ENCODE measurements around the gene C1orf216. TPM values are rescaled to one million over a fixed set of nuclear protein-coding genes. Genes with fewer than 3 reads are reported as not detected.

Gene C1orf216
- total RNA-seq, 1 experiment from 2014 or later = 6.6 TPM

GRCh38 chr1:35748326-35748725 is 29.6 kb upstream of the C1orf216 start:
- Mint-ChIP-seq H3K27ac (ENCODE audit: unreplicated experiment) (no peak overlapping the region), H3K4me3 (ENCODE audit: unreplicated experiment) (no peak overlapping the region), H3K4me1 (ENCODE audit: low read depth, unreplicated experiment) (no peaks in the 10 kb centered on the region), H3K36me3 (ENCODE audit: insufficient read depth, unreplicated experiment) (peaks cover 31% of the 10 kb centered on the region), H3K27me3 (ENCODE audit: insufficient read depth, unreplicated experiment) (no peaks in the 10 kb centered on the region), H3K9me3 (ENCODE audit: unreplicated experiment) (no peaks in the 10 kb centered on the region)
- Histone ChIP-seq H3K4me3 (ENCODE audit: low read depth, low read length) (no peak overlapping the region), H3K27me3 (replicated peaks; ENCODE audit: control insufficient read depth, insufficient read depth, low read length) (no peaks in the 10 kb centered on the region), H3K4me1 (no peaks in the 10 kb centered on the region), H3K36me3 (ENCODE audit: control insufficient read depth, insufficient read depth, low read length) (no peaks in the 10 kb centered on the region), H3K9me3 (no peaks in the 10 kb centered on the region)
- no peak for TF ChIP-seq CTCF (IDR thresholded peaks at IDR 0.05; ENCODE audit: insufficient read depth in 1 of 2, low read depth in 1 of 2, low read length in 1 of 2, severe bottlenecking in 1 of 2, unreplicated experiment in 1 of 2)
- ChIA-PET CTCF (no interaction called here), POLR2A (no interaction called here)
- intact Hi-C loops (cut with micrococcal nuclease; ENCODE audit: unreplicated experiment) = no loop called here
- DNase-seq = no peak
- no TSS peak for BruUV-seq (replicated peaks)

GRCh38 chr1:35745124-35745730 is 26.5 kb upstream of the C1orf216 start:
- POLR2A ChIA-PET = no interaction called here
- Histone ChIP-seq H3K4me1 (no peaks in the 10 kb centered on the region), H3K4me3 (ENCODE audit: low read depth, low read length) (no peak overlapping the region), H3K27me3 (replicated peaks; ENCODE audit: control insufficient read depth, insufficient read depth, low read length) (no peaks in the 10 kb centered on the region), H3K36me3 (ENCODE audit: control insufficient read depth, insufficient read depth, low read length) (no peaks in the 10 kb centered on the region), H3K9me3 (no peaks in the 10 kb centered on the region)
- Mint-ChIP-seq H3K4me3 (ENCODE audit: unreplicated experiment) (no peak overlapping the region), H3K4me1 (ENCODE audit: low read depth, unreplicated experiment) (no peaks in the 10 kb centered on the region), H3K27me3 (ENCODE audit: insufficient read depth, unreplicated experiment) (no peaks in the 10 kb centered on the region), H3K27ac (ENCODE audit: unreplicated experiment) (no peak overlapping the region), H3K36me3 (ENCODE audit: insufficient read depth, unreplicated experiment) (peaks cover 38% of the 10 kb centered on the region), H3K9me3 (ENCODE audit: unreplicated experiment) (no peaks in the 10 kb centered on the region)
- TF ChIP-seq CTCF (IDR thresholded peaks at IDR 0.05; ENCODE audit: insufficient read depth in 1 of 2, low read depth in 1 of 2, low read length in 1 of 2, severe bottlenecking in 1 of 2, unreplicated experiment in 1 of 2) = no peak
- intact Hi-C loops (cut with micrococcal nuclease; ENCODE audit: unreplicated experiment) = no loop called here
- no peak for DNase-seq
- no TSS peak for BruUV-seq (replicated peaks)
- CTCF ChIA-PET = no interaction called here

DNA sequence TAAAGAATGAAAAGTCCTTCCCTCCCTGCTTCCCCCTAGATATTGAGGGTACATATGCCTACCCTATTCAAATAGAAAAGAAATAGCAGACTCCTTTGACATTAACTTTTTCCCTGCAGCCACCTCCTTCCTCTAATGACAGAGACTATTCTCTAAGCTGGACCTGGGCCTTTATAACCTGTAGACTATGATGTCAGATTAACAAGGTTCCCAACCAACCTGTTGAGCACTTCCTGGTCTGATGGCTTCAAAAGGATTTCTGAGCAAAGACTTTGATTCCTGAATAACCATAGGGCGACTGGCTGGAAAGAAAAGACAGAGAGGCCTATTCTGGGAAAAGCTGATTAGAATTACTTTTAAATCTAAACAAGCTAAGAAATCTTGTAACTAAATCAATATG is 18.4 kb upstream of the C1orf216 start:
- Histone ChIP-seq H3K4me3 (ENCODE audit: low read depth, low read length) (no peak overlapping the region), H3K9me3 (no peaks in the 10 kb centered on the region), H3K36me3 (ENCODE audit: control insufficient read depth, insufficient read depth, low read length) (no peaks in the 10 kb centered on the region), H3K4me1 (no peaks in the 10 kb centered on the region), H3K27me3 (replicated peaks; ENCODE audit: control insufficient read depth, insufficient read depth, low read length) (no peaks in the 10 kb centered on the region)
- Mint-ChIP-seq H3K36me3 (ENCODE audit: insufficient read depth, unreplicated experiment) (peaks cover 29% of the 10 kb centered on the region), H3K4me3 (ENCODE audit: unreplicated experiment) (no peak overlapping the region), H3K4me1 (ENCODE audit: low read depth, unreplicated experiment) (no peaks in the 10 kb centered on the region), H3K27ac (ENCODE audit: unreplicated experiment) (no peak overlapping the region), H3K9me3 (ENCODE audit: unreplicated experiment) (no peaks in the 10 kb centered on the region), H3K27me3 (ENCODE audit: insufficient read depth, unreplicated experiment) (no peaks in the 10 kb centered on the region)
- no TSS peak for BruUV-seq (replicated peaks)
- intact Hi-C loops (cut with micrococcal nuclease; ENCODE audit: unreplicated experiment) = no loop called here
- no peak for TF ChIP-seq CTCF (IDR thresholded peaks at IDR 0.05; ENCODE audit: insufficient read depth in 1 of 2, low read depth in 1 of 2, low read length in 1 of 2, severe bottlenecking in 1 of 2, unreplicated experiment in 1 of 2)
- DNase-seq = no peak
- ChIA-PET POLR2A (no interaction called here), CTCF (no interaction called here)
